Upper lobe of left lung (tissue), 6 donors: ENCODE measurements around the gene CLASP1. TPM values are rescaled to one million over a fixed set of nuclear protein-coding genes. Genes with fewer than 3 reads are reported as not detected.
"Not testable (repeated sequence)": the region's sequence is repeated elsewhere in the genome, so short reads cannot be mapped to it uniquely, and the experiment has no call there.

ENCODE experiments used
- ATAC-seq, 2 donors: fragments of 200-7000 bp; cut with Tn5 transposase; one replicate each; pipeline ENCODE4 v1.9.1; 2022; ENCODE audit warnings: mild to moderate bottlenecking in 2 of 2, moderate library complexity in 2 of 2; ENCODE audit not compliant: low FRiP score in 2 of 2
- DNase-seq, 2 donors: peaks; one replicate each; pipeline ENCODE4 v3.0.0-alpha.2; 2019 to 2020
- H3K27ac ChIP-seq, 4 donors: fragments of 200-600 bp; sonication (generic); one replicate each; pipeline ENCODE4 v1.5.1; 2016 to 2019
- H3K27me3 ChIP-seq, 4 donors: fragments of 200-600 bp; sonication (generic); one replicate each; pipeline ENCODE4 v1.5.1; 2017 to 2019
- H3K36me3 ChIP-seq, 4 donors: fragments of 200-600 bp; sonication (generic); one replicate each; pipeline ENCODE4 v1.5.1; 2016 to 2019
- H3K4me1 ChIP-seq, 4 donors: fragments of 200-600 bp; sonication (generic); one replicate each; pipeline ENCODE4 v1.5.1; 2018 to 2019
- H3K4me3 ChIP-seq, 4 donors: fragments of 200-600 bp; sonication (generic); one replicate each; pipeline ENCODE4 v1.5.1; 2017 to 2019; ENCODE audit warnings: mild to moderate bottlenecking in 2 of 4, moderate library complexity in 1 of 4
- H3K9me3 ChIP-seq, 4 donors: fragments of 200-600 bp; sonication (generic); one replicate each; pipeline ENCODE4 v1.5.1; 2018 to 2019
- CTCF ChIP-seq, 6 experiments: fragments of 450-650 bp in 4 of 6; fragments of 200-600 bp in 2 of 6; sonication (generic) in 2 of 6; IDR thresholded peaks; one replicate each; pipeline ENCODE4 v1.5.1; 2016 to 2019; ENCODE audit warnings: antibody characterized with exemption in 6 of 6
- EP300 ChIP-seq, 4 donors: sonication (generic); formaldehyde crosslinking; IDR thresholded peaks; one replicate each; pipeline ENCODE4 v1.5.1; 2017; ENCODE audit warnings: antibody characterized with exemption in 4 of 4, control low read depth in 2 of 4
- POLR2A ChIP-seq, 4 donors: fragments of 450-650 bp; IDR thresholded peaks; one replicate each; pipeline ENCODE4 v1.5.1; 2016 to 2017; ENCODE audit warnings: antibody characterized with exemption in 4 of 4, mild to moderate bottlenecking in 2 of 4
- POLR2AphosphoS5 ChIP-seq, 2 donors: sonication (generic); formaldehyde crosslinking; IDR thresholded peaks; one replicate each; pipeline ENCODE4 v1.5.1; 2017; ENCODE audit warnings: antibody characterized with exemption in 2 of 2
- WGBS, 2 donors: methylation state at CpG; one replicate each; pipeline ENCODE4 v1.1.5; 2017 to 2018; 5-methylcytosine and 5-hydroxymethylcytosine counted together
- total RNA-seq, 6 donors: library from RNA; depleted of rRNA in 4 of 6; stranded (reverse); fragments of >200 nt in 4 of 6; gene quantifications; one replicate each; pipeline versions ENCODE4 v1.1.0 to v1.2.1, GENCODE V29; 2016 to 2021
- donor health status: DM: no; HTN: no; CAD: no; lungs with moderate emphysema.
- donor health status: DM: no; HTN: yes; CAD: no; lungs with severe emphysema.

CLASP1 gene
- total RNA-seq, 6 donors from 2014 or later: 36.3 to 95.3 (median 46.8) TPM

- DNase-seq (no peak), ATAC-seq (no peak)
- 62 to 75% methylated on average over 2 of the region's 2 CpGs for WGBS, 2 donors
- no peaks in the 10 kb centered on the region for H3K9me3 ChIP-seq
- no peak overlapping the region for H3K4me3 ChIP-seq
- no peak overlapping the region for H3K27ac ChIP-seq
- TF ChIP-seq CTCF (IDR thresholded peaks at IDR 0.05) (no peak), POLR2AphosphoS5 (IDR thresholded peaks at IDR 0.05) (no peak), POLR2A (IDR thresholded peaks at IDR 0.05) (no peak), EP300 (IDR thresholded peaks at IDR 0.05) (no peak)
- no peaks in the 10 kb centered on the region for H3K36me3 ChIP-seq
- H3K4me1 ChIP-seq: peaks cover 0 to 9% (median 0%) of the 10 kb centered on the region in 4 donors
- H3K27me3 ChIP-seq: no peaks in the 10 kb centered on the region
These were observed 344.3 kb downstream of the CLASP1 start for GRCh38 chr2:121304941-121305340.

- Histone ChIP-seq H3K27ac (no peak overlapping the region), H3K4me1 (peaks cover 0 to 9% (median 0%) of the 10 kb centered on the region in 4 donors), H3K4me3 (no peak overlapping the region), H3K27me3 (no peaks in the 10 kb centered on the region), H3K36me3 (no peaks in the 10 kb centered on the region), H3K9me3 (no peaks in the 10 kb centered on the region)
- TF ChIP-seq POLR2A (IDR thresholded peaks at IDR 0.05) (no peak), POLR2AphosphoS5 (IDR thresholded peaks at IDR 0.05) (no peak), EP300 (IDR thresholded peaks at IDR 0.05) (no peak), CTCF (IDR thresholded peaks at IDR 0.05) (no peak)
- ATAC-seq: peak; percentile 35 to 37
- 10 to 13% methylated on average over 2 of the region's 2 CpGs for WGBS, 2 donors
- DNase-seq: no peak
These were observed 345.6 kb downstream of the CLASP1 start for GRCh38 chr2:121303531-121304263.

GRCh38 chr2:121301190-121301589 is 348.1 kb downstream of the CLASP1 start:
- DNase-seq, H3K27ac ChIP-seq, ATAC-seq, H3K9me3 ChIP-seq, H3K4me3 ChIP-seq, H3K36me3 ChIP-seq, H3K4me1 ChIP-seq, H3K27me3 ChIP-seq: not testable (repeated sequence)

GRCh38 chr2:121298476-121298875 is 350.8 kb downstream of the CLASP1 start:
- no peak for TF ChIP-seq POLR2A (IDR thresholded peaks at IDR 0.05)
- no peak for TF ChIP-seq POLR2AphosphoS5 (IDR thresholded peaks at IDR 0.05)
- TF ChIP-seq CTCF (IDR thresholded peaks at IDR 0.05): no peak
- TF ChIP-seq EP300 (IDR thresholded peaks at IDR 0.05): no peak
- Histone ChIP-seq H3K4me3 (no peak overlapping the region), H3K27me3 (no peaks in the 10 kb centered on the region), H3K27ac (no peak overlapping the region), H3K9me3 (no peaks in the 10 kb centered on the region), H3K4me1 (peaks cover 0 to 5% (median 0%) of the 10 kb centered on the region in 4 donors), H3K36me3 (no peaks in the 10 kb centered on the region)
- DNase-seq: peak in 1 of 2 donors; percentile 28
- ATAC-seq: no peak
- WGBS, 2 donors: 93 to 94% methylated on average over 12 of the region's 12 CpGs

GRCh38 chr2:121297866-121298265 is 351.4 kb downstream of the CLASP1 start:
- H3K4me3 ChIP-seq, H3K36me3 ChIP-seq, H3K27me3 ChIP-seq, ATAC-seq, DNase-seq, H3K9me3 ChIP-seq, H3K4me1 ChIP-seq, H3K27ac ChIP-seq: not testable (repeated sequence)
- 82 to 94% methylated on average over 5 of the region's 5 CpGs for WGBS, 2 donors

GRCh38 chr2:121297217-121297830 is 351.9 kb downstream of the CLASP1 start:
- TF ChIP-seq POLR2AphosphoS5 (IDR thresholded peaks at IDR 0.05): no peak
- peak in 5 of 6 experiments; percentile 38 to 68 (median 48) for TF ChIP-seq CTCF (IDR thresholded peaks at IDR 0.05)
- ATAC-seq (peak in 1 of 2 donors; percentile 69), DNase-seq (no peak)
- H3K9me3 ChIP-seq: no peaks in the 10 kb centered on the region
- no peaks in the 10 kb centered on the region for H3K36me3 ChIP-seq
- H3K27me3 ChIP-seq: no peaks in the 10 kb centered on the region
- no peak overlapping the region for H3K4me3 ChIP-seq
- no peak overlapping the region for H3K27ac ChIP-seq
- 50 to 64% methylated on average over 6 to 9 of the region's 9 CpGs for WGBS, 2 donors
- peaks cover 0 to 4% (median 0%) of the 10 kb centered on the region in 4 donors for H3K4me1 ChIP-seq
